Naive thymus-derived CD4-positive, alpha-beta T cell (primary cell): ENCODE results near the gene PSPC1. TPM values are rescaled to one million over a fixed set of nuclear protein-coding genes. Genes with fewer than 3 reads are reported as not detected.
"Not testable (repeated sequence)": the region's sequence is repeated elsewhere in the genome, so short reads cannot be mapped to it uniquely, and the experiment has no call there.

Experiments
- ATAC-seq: fragments of 150-1000 bp; cut with Tn5 transposase; 2 replicates; pipeline ENCODE4 v1.10.0; 2021; ENCODE audit warnings: mild to moderate bottlenecking, moderate library complexity
- CTCF ChIA-PET: fragments of 350-600 bp; sonication (Branson Sonifier 250); formaldehyde crosslinking; loops from one replicate; lab custom pipeline; 2021; ENCODE audit warnings: antibody characterized with exemption; lab: Charles Lee
- POLR2A ChIA-PET: fragments of 350-600 bp; sonication (Branson Sonifier 250); formaldehyde crosslinking; loops from one replicate; lab custom pipeline; 2021; ENCODE audit warnings: antibody characterized with exemption, inconsistent platforms; lab: Charles Lee
- DNase-seq, 9 donors: peaks; one replicate each; pipeline versions ENCODE4 v3.0.0 to v3.0.0-alpha.2; 2020 to 2022; ENCODE audit warnings: mixed read lengths in 1 of 9
- H3K27ac ChIP-seq: one replicate; pipeline ENCODE4 v1.7.0; 2013; ENCODE audit warnings: mild to moderate bottlenecking, low read depth, low read length, moderate library complexity
- H3K27me3 ChIP-seq, 2 donors: one replicate each; pipeline ENCODE4 v1.7.0; 2013; ENCODE audit warnings: low read length in 2 of 2, mild to moderate bottlenecking in 2 of 2, moderate library complexity in 2 of 2; ENCODE audit not compliant: control insufficient read depth in 2 of 2, insufficient read depth in 2 of 2
- H3K36me3 ChIP-seq, 3 experiments: 1 replicate in 2 of 3; 2 replicates in 1 of 3; pipeline ENCODE4 v1.7.0; 2013; ENCODE audit warnings: low read length in 3 of 3, mild to moderate bottlenecking in 3 of 3, moderate library complexity in 1 of 3; ENCODE audit not compliant: insufficient read depth in 3 of 3, control insufficient read depth in 2 of 3
- H3K4me1 ChIP-seq, 2 donors: one replicate each; pipeline ENCODE4 v1.7.0; 2013; ENCODE audit warnings: low read length in 2 of 2, mild to moderate bottlenecking in 2 of 2, moderate library complexity in 1 of 2; ENCODE audit not compliant: control insufficient read depth in 2 of 2, insufficient read depth in 2 of 2
- H3K4me3 ChIP-seq: 2 replicates; pipeline ENCODE4 v1.7.0; 2013; ENCODE audit warnings: mild to moderate bottlenecking, low read length
- H3K9me3 ChIP-seq, 3 experiments: 1 replicate in 2 of 3; 2 replicates in 1 of 3; pipeline ENCODE4 v1.7.0; 2013; ENCODE audit warnings: low read length in 3 of 3; ENCODE audit not compliant: control insufficient read depth in 2 of 3
- H3K27ac Mint-ChIP-seq, 9 donors: one replicate each; pipeline ENCODE4 v1.8.0; 2020 to 2022; ENCODE audit warnings: mixed read lengths in 9 of 9, mild to moderate bottlenecking in 8 of 9, moderate library complexity in 5 of 9, inconsistent platforms in 2 of 9
- H3K27me3 Mint-ChIP-seq, 5 donors: one replicate each; pipeline ENCODE4 v1.8.0; 2021 to 2022; ENCODE audit warnings: mixed read lengths in 5 of 5, mild to moderate bottlenecking in 1 of 5
- H3K36me3 Mint-ChIP-seq, 5 donors: one replicate each; pipeline ENCODE4 v1.8.0; 2020 to 2022; ENCODE audit warnings: mixed read lengths in 5 of 5, mild to moderate bottlenecking in 3 of 5, inconsistent platforms in 1 of 5
- H3K4me1 Mint-ChIP-seq, 7 donors: one replicate each; pipeline ENCODE4 v1.8.0; 2020 to 2022; ENCODE audit warnings: mixed read lengths in 7 of 7, mild to moderate bottlenecking in 3 of 7, inconsistent platforms in 1 of 7
- H3K4me3 Mint-ChIP-seq, 10 donors: one replicate each; pipeline ENCODE4 v1.8.0; 2020 to 2022; ENCODE audit warnings: mild to moderate bottlenecking in 10 of 10, mixed read lengths in 10 of 10, moderate library complexity in 6 of 10, inconsistent platforms in 2 of 10
- H3K9me3 Mint-ChIP-seq, 11 donors: one replicate each; pipeline ENCODE4 v1.8.0; 2020 to 2022; ENCODE audit warnings: mixed read lengths in 11 of 11, mild to moderate bottlenecking in 4 of 11, inconsistent platforms in 1 of 11, moderate library complexity in 1 of 11
- intact Hi-C, 2 donors: fragments of 100-400 bp; cut with micrococcal nuclease; formaldehyde crosslinking; loops; one replicate each; pipeline ENCODE4 v1.15.1; 2023
- polyA plus RNA-seq, 2 donors: library from polyadenylated mRNA; unstranded; fragments of 300-500 nt; fragmentation: Illumina TruSeq; gene quantifications; one replicate each; pipeline ENCODE4 v1.2.3, GENCODE V29; 2021
- total RNA-seq, 6 experiments: library from RNA in 5 of 6; stranded (reverse) in 5 of 6; gene quantifications; 1 replicate in 5 of 6; 2 replicates in 1 of 6; pipeline ENCODE4 v1.2.3 and lab custom pipeline; 2021 to 2026

PSPC1 gene
- total and polyA plus RNA-seq, 7 experiments from 2014 or later, result 32.0 to 91.4 (median 77.8) TPM

DNA sequence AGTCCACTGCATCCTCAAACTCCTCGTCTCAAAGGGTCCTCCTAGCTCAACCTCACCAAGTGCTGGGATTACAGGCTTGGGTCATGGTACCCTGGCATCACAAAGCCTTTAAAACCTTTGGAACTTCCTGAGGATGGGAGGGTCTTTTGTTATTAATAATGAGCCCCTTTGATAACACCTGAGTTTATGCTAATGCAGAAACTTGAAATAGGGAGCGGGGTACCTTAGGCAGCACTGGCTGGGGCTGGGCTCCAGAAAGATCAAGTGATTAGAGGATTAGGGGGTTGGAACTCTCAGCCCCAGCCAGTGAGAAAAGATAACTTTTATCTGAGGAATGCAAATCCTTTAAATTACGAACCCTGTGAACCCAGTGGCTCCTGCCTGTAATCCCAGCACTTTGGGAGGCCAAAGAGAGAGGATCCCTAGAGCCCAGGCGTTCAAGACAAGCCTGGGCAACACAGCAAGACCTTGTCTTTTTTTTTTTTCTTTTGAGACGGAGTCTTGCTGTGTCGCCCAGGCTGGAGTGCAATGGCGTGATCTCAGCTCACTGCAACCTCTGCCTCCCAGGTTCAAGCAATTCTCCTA lies 9.3 kb upstream of the PSPC1 start:
- H3K4me1 Mint-ChIP-seq, result peaks cover 0 to 3% (median 0%) of the 10 kb centered on the region in 7 donors
- POLR2A ChIA-PET, result interaction anchor here (0.6 to 1.0 kb wide), 2 partner anchors 72 to 842 kb away, joined by 3 to 5 read pairs; partner anchors contain the start of gene ZMYM5

DNA sequence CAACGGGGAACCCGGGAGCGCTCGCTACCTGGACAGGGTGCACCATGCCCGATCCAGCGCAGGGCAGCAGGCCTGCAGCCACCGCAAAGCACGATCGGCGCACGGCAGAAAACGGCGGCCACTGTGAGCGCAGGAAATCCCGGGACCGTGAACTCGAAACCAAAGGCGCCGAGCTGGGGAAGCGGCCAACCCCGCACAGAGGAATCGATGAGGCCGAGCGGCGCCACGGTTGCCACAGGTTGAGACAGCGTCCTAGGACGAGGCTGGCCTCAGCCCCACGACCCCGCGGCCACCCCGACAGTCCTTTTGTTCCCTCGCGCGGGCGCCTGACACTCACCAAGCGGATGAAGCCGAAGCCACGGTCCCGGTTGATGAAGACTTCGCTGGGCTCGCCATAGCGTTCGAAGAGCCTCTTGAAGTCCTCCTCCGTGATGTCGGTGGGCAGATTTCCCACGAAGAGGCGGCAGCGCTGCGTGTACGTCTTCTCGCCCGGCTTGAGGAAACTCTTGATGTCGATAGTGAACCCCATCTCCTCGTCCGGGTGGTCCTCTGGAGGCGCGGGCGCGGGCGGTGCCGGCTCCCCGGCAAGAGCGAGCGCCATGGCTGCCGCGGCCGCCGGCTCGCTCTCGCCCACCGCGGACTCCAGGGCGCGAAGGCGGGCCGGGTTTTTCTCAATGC lies 557 bp downstream of the PSPC1 start:
- H3K36me3 Mint-ChIP-seq, result peaks cover 0 to 14% (median 8%) of the 10 kb centered on the region in 5 donors
- Histone ChIP-seq H3K27ac (peak overlapping the region; percentile 98), H3K36me3 (peaks cover 0 to 7% (median 0%) of the 10 kb centered on the region in 3 experiments), H3K4me3 (peak overlapping the region; percentile 99), H3K4me1 (peaks cover 0 to 8% of the 10 kb centered on the region in 2 donors), H3K27me3 (no peaks in the 10 kb centered on the region), H3K9me3 (no peaks in the 10 kb centered on the region)
- intact Hi-C loops, result loop anchor here (1.0 to 10.0 kb wide), 10 partner anchors 45 to 1823 kb away; partner anchors contain the start of genes MICU2 (in 2 of the 2), ZMYM2 (in 2 of the 2), ZMYM5 (in 2 of the 2) and GJA3 (in 1 of the 2)
- peak overlapping the region; percentile 96 to 100 (median 99) for H3K27ac Mint-ChIP-seq
- ChIA-PET POLR2A (interaction anchor here (0.6 to 3.5 kb wide), 7 partner anchors 15 to 175 kb away, joined by 3 to 48 read pairs (median 4); partner anchors contain the start of genes MPHOSPH8 and ZMYM5), CTCF (no interaction called here)
- H3K27me3 Mint-ChIP-seq, result peaks cover 0 to 5% (median 0%) of the 10 kb centered on the region in 5 donors
- H3K9me3 Mint-ChIP-seq, result peaks cover 0 to 7% (median 0%) of the 10 kb centered on the region in 11 donors
- peaks cover 0 to 13% (median 10%) of the 10 kb centered on the region in 7 donors for H3K4me1 Mint-ChIP-seq
- DNase-seq (peak; percentile 26 to 61 (median 49)), ATAC-seq (peak; percentile 63)
- H3K4me3 Mint-ChIP-seq, result peak overlapping the region; percentile 96 to 100 (median 98)

More for the DNA sequence above, 9.3 kb upstream of the PSPC1 start:
- Histone ChIP-seq H3K4me3 (no peak overlapping the region), H3K9me3 (no peaks in the 10 kb centered on the region), H3K27me3 (no peaks in the 10 kb centered on the region), H3K36me3 (no peaks in the 10 kb centered on the region), H3K4me1 (no peaks in the 10 kb centered on the region), H3K27ac (no peak overlapping the region)
- Mint-ChIP-seq H3K4me3 (no peak overlapping the region), H3K36me3 (peaks cover 0 to 7% (median 0%) of the 10 kb centered on the region in 5 donors), H3K27ac (no peak overlapping the region), H3K9me3 (no peaks in the 10 kb centered on the region), H3K27me3 (no peaks in the 10 kb centered on the region)
- DNase-seq, result no peak
- intact Hi-C loops, result no loop called here
- CTCF ChIA-PET, result no interaction called here
- no peak for ATAC-seq

DNA sequence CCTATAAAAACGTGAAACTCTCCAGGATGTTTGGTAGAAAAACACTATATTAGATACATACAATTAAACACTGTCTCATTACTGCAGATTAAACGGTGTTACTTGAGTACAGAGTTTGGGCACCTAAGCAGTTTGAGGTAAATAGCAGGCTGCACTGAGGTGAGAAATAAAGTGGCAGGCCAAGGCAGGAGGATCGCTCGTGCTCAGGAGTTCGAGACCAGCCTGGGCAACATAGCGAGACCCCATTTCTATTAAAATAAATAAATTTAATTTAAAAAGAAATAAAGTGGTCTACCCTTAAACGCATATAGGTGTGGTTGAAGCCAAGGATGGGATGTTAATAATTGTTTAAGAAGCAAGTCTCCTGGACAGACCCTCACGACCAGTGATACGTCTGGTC lies 1.2 kb downstream of the PSPC1 start:
- intact Hi-C loops, result loop anchor here (5.0 to 10.0 kb wide), 3 partner anchors 46 to 1821 kb away; partner anchors contain the start of gene MICU2 (in 1 of the 2)
- H3K27ac Mint-ChIP-seq, result peak overlapping the region in 8 of 9 donors; percentile 55 to 100 (median 99)
- Histone ChIP-seq H3K4me1 (peaks cover 0 to 8% of the 10 kb centered on the region in 2 donors), H3K9me3 (no peaks in the 10 kb centered on the region), H3K27me3 (no peaks in the 10 kb centered on the region), H3K36me3 (peaks cover 0 to 7% (median 0%) of the 10 kb centered on the region in 3 experiments), H3K27ac (peak overlapping the region; percentile 98), H3K4me3 (peak overlapping the region; percentile 99)
- peaks cover 0 to 13% (median 10%) of the 10 kb centered on the region in 7 donors for H3K4me1 Mint-ChIP-seq
- ChIA-PET POLR2A (interaction anchor here (0.6 to 3.5 kb wide), 5 partner anchors 14 to 147 kb away, joined by 3 to 48 read pairs (median 4); partner anchors contain the start of genes MPHOSPH8 and ZMYM5), CTCF (no interaction called here)
- peaks cover 0 to 7% (median 0%) of the 10 kb centered on the region in 11 donors for H3K9me3 Mint-ChIP-seq
- H3K4me3 Mint-ChIP-seq, result peak overlapping the region; percentile 96 to 100 (median 98)
- DNase-seq (no peak), ATAC-seq (no peak)
- peaks cover 0 to 5% (median 0%) of the 10 kb centered on the region in 5 donors for H3K27me3 Mint-ChIP-seq
- H3K36me3 Mint-ChIP-seq, result peaks cover 0 to 14% (median 8%) of the 10 kb centered on the region in 5 donors

DNA sequence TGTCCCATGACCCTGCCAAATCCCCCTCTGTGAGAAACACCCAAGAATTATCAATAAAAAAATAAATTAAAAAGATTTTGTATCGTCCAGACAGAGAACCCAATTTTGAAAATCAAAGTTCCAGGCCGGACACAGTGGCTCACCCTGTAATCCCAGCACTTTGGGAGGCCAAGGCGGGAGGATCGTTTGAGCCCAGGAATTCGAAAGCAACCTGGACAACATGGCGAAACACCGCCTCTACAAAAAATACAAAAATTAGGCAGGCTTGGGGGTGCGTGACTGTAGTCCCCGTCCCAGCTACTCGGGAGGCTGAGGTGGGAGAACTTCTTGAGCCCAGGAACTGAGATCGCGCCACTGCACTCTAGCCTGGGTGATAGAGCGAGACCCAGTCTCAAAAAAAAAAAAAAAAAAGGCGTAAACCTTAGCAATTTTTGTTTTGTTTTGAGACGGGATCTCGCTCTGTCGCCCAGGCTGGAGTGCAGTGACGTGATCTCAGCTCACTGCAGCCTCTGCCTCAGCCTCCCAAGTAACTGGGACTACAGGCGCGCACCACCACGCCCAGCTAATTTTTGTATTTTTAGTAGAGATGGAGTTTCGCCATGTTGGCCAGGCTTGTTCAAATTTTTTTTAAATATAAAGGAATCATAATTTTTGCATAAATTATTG lies 1.9 kb downstream of the PSPC1 start:
- H3K27ac Mint-ChIP-seq, result peak overlapping the region in 8 of 9 donors; percentile 46 to 99 (median 71)
- ATAC-seq, H3K9me3 Mint-ChIP-seq, CTCF ChIA-PET, H3K36me3 ChIP-seq, H3K9me3 ChIP-seq, H3K27me3 ChIP-seq, H3K27me3 Mint-ChIP-seq: not testable (repeated sequence)
- peak overlapping the region; percentile 99 for H3K4me3 ChIP-seq
- intact Hi-C loops, result loop anchor here (5.0 to 10.0 kb wide), 3 partner anchors 46 to 1821 kb away; partner anchors contain the start of gene MICU2 (in 1 of the 2)
- peak in 1 of 9 donors; percentile 8 for DNase-seq
- H3K27ac ChIP-seq, result peak overlapping the region; percentile 98
- peak overlapping the region; percentile 96 to 100 (median 98) for H3K4me3 Mint-ChIP-seq
- POLR2A ChIA-PET, result interaction anchor here (1.4 to 3.5 kb wide), 2 partner anchors 83 to 147 kb away, joined by 4 to 48 read pairs; partner anchors contain the start of genes MPHOSPH8 and ZMYM5
- peaks cover 0 to 18% (median 10%) of the 10 kb centered on the region in 5 donors for H3K36me3 Mint-ChIP-seq
- peaks cover 0 to 12% of the 10 kb centered on the region in 2 donors for H3K4me1 ChIP-seq
- peaks cover 3 to 16% (median 15%) of the 10 kb centered on the region in 7 donors for H3K4me1 Mint-ChIP-seq

DNA sequence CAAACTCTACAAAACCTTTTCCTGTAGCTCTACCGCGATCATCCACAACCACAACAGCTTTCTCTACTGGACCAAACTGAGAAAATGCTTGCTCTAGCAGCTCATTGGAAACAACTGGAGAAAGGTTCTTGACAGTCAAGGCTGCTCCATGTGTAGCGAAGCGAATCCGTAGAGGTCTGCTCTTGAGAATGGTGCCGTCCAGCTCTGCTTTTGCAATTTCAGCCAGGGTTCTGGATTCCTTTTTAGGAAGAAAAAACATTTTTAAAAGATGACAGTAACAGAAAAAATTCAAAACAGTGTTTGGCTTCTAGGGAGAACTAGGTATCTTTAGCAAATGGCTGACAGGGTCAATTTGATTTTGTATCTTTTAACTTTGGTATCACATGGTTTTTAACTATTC lies 10.4 kb downstream of the PSPC1 start:
- Mint-ChIP-seq H3K27me3 (no peaks in the 10 kb centered on the region), H3K27ac (peak overlapping the region in 4 of 9 donors; percentile 0 to 29 (median 21)), H3K36me3 (peaks cover 0 to 42% (median 24%) of the 10 kb centered on the region in 5 donors), H3K4me3 (peak overlapping the region in 4 of 10 donors; percentile 2 to 13 (median 6)), H3K4me1 (peaks cover 26 to 70% (median 47%) of the 10 kb centered on the region in 7 donors), H3K9me3 (no peaks in the 10 kb centered on the region)
- ATAC-seq (no peak), DNase-seq (no peak)
- POLR2A ChIA-PET, result interaction anchor here (2.5 kb wide), 1 partner anchor 11 kb away, joined by 8 read pairs; the partner anchor contains the start of gene PSPC1
- intact Hi-C loops, result loop anchor here in 1 of 2 donors (10.0 kb wide), 1 partner anchor 932 kb away; the partner anchor contains the start of gene IL17D
- H3K4me3 ChIP-seq, result no peak overlapping the region
- peaks cover 0 to 35% (median 6%) of the 10 kb centered on the region in 3 experiments for H3K36me3 ChIP-seq
- H3K4me1 ChIP-seq, result peaks cover 4 to 21% of the 10 kb centered on the region in 2 donors
- CTCF ChIA-PET, result no interaction called here
- no peaks in the 10 kb centered on the region for H3K27me3 ChIP-seq
- no peaks in the 10 kb centered on the region for H3K9me3 ChIP-seq
- H3K27ac ChIP-seq, result no peak overlapping the region
